HG03432 (cell line): ENCODE measurements around the gene TRIM33.

Source experiments
- ATAC-seq: cut with Tn5 transposase; IDR thresholded peaks from one replicate; pipeline ENCODE4 v1.9.1; 2021; ENCODE audit warnings: mild to moderate bottlenecking, moderate library complexity; ENCODE audit not compliant: unreplicated experiment

TRIM33 gene

DNA sequence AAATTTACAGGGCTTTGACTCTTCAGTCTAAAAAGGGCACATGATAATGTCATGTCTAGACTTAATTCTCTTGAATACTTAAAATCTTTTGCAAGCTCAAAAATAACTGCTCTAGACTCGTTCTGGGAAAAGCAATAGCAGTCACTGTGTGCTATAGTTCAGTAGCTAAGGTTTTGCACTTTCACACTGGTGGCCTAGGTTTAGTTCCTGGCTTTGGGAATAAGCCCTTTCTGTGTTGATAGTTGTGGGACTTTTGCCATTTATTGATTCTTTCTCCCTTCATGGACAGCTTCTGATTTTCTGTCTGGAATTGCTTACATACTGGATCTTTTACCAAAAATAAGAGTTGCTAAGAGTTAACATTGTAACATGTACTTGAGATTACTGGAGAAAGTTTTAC is 151.2 kb downstream of the TRIM33 start:
- ATAC-seq, result no peak

DNA sequence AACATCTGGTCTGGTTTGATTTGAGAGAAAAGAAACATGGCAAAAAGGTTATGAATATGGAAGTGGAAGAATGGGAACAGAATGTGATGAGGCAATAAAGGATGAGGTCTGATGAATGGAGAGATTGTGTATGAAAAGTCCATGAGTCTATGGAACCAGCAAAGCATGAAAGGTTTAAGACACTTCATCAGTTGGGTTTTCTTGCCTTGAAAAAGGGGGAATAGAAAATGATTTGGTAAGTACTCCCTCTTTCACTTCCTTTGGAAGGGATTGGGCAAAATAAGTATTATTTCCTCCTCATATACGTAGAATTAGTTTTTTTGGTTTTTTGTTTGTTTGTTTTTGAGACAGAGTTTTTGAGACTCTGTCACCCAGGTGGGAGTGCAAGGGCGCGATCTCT is 155.8 kb downstream of the TRIM33 start:
- ATAC-seq, result no peak

DNA sequence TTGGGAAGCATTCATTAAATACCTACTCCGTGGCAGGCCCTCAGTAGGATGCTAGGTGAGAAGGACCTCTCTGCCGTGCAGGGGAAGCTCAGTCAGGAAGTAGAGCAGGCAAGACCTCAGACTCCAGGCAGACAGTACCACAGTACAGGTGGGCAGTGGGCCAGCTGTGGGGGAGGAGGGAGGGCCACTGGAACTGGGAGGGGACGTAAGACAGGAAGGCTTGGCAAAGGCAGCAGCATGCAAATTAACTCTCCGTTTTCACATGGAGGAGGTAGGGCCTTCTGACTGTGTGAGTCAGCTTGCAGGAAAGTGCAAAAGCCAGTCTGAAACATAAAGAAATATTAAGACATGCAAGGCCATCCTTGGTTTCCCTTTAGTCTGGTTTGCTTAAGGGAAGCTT is 157.7 kb downstream of the TRIM33 start:
- peak; percentile 77 for ATAC-seq

DNA sequence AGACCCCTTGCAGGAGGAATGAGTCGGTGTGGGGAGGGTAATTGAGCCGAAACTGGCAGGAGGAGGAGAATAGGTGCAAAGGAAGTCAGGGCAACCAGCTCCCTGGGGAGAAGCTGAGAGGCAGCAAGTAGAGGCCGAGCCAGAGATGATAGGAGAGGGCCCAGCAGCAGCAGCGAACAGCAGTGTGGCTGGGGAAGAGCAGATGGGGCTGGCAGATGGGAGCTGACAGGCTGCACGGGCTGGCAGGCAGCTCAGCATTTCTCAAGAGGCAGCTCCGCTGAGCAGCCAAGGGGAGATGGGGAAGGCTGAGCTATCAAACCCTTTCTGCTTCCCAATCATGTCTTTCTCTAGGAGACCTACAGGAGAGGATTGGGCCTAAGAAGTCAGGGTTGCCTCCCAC is 158.2 kb downstream of the TRIM33 start:
- ATAC-seq, result peak; percentile 27

DNA sequence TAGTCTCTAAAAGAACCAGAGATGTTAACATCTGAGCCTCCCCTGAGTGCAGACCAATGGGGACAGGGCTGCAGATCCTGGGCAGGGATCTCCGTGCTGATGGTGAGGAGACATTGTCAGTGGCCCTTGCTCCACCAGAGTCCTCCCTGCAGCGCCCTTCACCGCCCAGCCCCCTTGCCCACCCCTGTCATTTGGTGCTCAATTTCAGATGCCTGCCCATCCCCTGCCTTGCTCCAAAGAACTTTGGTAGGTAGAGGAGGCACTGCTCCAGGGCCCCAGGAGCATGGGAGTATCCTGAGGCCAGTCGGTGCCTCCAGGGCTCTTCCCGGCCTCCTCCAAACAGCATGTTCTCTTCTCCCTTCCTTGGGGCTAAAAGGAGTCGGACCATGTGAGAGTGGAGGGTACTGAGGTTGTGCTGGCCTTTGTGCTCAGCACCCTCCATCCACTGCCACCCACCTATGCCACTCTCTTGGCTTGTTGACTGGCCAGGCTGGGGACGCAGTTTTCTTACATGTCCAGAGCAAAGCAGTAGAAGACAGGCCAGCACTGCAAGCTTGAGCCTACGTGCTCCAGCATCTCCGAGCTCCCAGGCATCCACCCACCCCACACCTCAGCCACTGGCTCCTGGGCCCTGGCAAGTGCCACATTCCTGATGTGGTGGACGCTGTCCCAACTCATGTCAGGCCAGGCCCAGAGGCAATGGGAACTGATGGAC is 160.1 kb downstream of the TRIM33 start:
- ATAC-seq, result no peak

DNA sequence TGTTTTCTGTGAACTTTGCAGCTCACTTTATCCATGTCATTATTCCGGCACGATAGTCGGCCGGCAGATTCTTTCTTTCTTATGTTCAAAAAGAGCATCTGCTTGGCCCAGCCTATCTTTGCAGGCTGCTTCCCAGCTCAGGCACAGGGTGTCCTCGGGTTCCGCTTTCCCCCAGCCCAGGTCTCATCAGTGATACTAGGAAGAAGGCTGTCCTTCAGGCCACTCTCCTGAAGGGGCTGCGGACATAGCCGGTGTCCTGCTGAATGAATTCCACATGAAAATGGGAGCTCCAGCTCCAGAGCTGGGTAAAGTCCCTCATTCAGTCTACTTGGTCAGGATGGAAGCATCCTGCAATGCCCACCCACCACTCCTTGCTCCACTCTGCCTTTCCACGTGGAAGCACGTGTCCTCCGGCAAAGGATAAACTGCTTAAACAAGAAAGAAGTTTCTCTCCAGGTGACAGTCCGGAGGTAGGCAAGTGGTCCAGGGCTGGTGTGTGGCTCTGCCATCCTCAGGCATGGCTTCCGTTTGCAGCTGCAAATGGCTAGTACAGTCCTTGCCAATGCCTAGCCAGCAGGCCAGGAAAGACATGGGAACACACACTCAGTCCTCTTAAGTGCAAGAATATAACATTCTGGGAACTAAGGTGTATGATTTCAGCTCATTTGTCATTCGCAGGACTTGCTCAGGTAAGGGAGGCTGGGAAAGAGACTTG is 161.0 kb downstream of the TRIM33 start:
- ATAC-seq, result no peak

DNA sequence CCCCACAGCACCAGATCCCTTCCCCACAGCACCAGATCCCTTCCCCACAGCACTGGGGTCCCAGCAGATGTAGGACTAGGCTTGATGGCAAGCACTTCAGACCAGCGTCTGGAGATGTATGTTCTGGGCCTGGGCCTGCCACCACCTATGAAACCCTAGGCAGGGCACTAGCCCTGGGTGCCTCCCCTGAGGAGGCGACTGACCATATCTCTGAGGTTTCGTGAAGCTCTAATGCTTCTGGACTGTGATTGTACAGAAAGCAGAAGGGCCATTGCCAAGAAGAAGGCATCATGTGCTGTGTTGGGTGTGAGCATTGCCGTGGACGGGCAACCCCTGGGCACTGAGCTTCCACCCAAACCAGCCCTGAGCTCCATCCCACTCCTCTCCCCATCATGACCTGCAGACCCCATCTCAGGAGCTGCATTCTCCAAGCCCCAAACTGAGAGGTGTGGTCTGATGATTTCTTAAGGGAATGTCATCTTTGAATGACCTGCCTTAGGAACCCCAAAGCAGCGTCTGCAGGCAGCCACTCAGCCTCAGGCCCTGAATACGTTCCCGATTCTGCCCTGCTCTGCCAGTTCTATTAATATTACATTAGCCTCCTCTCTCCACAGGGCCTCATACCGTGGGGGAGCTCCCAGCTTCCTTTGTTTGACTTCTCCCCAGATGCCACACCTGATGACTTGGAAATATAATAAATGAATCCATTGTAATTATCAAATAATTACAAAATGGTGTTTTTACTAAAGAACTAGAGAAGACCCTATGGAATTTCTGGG is 163.4 kb downstream of the TRIM33 start:
- no peak for ATAC-seq

DNA sequence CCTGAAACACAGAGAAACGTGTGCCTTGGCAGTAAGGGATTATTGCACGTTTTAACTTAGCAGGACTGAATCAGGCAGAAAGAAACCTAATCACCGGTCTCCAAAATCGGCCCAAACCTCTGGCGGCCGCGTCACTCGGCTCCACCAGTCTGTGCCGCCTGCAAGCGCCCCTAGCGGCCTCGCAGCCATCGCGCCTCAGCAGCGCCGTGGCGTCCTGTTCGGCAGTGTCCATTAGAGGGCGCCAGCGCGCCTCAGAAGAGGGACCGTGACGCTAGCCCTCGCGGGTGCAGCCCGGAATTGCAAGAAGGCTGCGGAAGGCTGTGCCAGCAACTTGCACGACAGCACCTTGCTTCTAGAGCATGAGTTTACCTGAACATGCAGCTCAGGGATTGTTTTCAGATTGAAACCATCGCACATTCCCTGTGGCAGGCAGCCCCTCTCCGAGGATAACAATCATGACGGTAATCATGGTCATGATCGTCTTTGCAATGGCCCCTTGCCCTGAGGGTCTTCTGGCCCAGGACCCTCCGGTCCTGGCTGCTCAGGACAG is 164.4 kb downstream of the TRIM33 start:
- peak; percentile 99 for ATAC-seq

DNA sequence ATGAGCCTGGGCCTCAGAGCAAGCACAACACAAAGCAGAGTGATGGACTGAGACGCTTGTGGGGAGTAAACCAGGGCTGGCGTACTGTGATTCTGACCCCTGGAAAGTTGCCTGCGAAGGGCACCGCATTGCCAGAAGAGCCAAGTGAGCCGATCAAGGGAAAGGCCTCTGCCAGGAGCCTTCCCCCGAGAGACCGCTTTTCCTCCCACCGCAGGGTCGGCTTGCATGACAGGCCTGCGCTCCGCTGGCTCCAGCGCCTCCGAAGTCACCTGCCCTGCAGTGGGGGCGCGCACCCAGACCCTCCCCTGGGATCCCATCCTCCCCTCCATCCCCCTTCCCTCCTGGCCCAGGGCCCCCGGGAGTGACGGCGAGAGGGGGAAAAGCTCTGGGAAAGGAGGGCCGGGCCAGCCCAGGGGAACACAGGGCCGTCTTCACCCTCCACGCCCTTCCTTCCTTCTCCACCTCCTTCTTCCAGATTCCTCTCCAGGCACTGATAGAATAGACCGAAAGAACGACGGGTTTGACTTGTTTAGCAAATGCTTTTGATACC is 165.0 kb downstream of the TRIM33 start:
- ATAC-seq, result peak; percentile 37

DNA sequence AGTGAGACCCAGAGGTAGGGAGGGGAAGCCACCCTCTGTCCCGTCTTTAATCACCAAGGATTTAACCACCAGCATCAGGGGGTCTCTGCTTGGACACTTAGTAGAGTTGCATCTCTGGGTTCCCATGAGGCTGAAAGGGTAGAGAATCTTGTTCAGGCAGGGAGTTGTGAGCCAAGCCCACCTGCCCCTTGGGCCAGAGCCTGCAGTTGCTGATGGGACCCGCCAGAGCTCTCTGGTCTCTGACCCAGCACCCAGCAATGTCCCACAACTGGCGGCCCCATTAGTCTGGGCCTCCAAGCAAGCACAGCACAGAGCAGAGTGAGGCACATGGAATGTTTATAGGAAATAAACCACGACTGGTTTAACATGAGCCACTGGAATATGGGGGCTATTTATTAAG is 166.3 kb downstream of the TRIM33 start:
- no peak for ATAC-seq
